Panc1 (cell line): ENCODE data around the gene ANKRD33B. TPM values are rescaled to one million over a fixed set of nuclear protein-coding genes. Genes with fewer than 3 reads are reported as not detected.

Source experiments
- ATAC-seq: fragments of 200-7000 bp; cut with Tn5 transposase; 2 replicates; pipeline ENCODE4 v1.9.1; 2020; ENCODE audit warnings: mild to moderate bottlenecking, moderate library complexity
- BruUV-seq: library from RNA; stranded (reverse); fragments of 400-500 nt; replicated peaks from 2 replicates; lab custom pipeline; 2021; lab: Mats Ljungman, UMichigan
- CTCF ChIA-PET: fragments of 300-600 bp; sonication (Branson Sonifier 250); formaldehyde crosslinking; loops from one replicate; lab custom pipeline; 2022; ENCODE audit warnings: antibody characterized with exemption; lab: Charles Lee
- POLR2A ChIA-PET: fragments of 300-600 bp; sonication (Branson Sonifier 250); formaldehyde crosslinking; loops from one replicate; lab custom pipeline; 2022; ENCODE audit warnings: antibody characterized with exemption; lab: Charles Lee
- DNase-seq: peaks from one replicate; pipeline ENCODE4 v3.0.0-alpha.2; 2010; ENCODE audit warnings: low read depth, low spot score
- H3K27ac ChIP-seq: 2 replicates; pipeline ENCODE4 v1.5.1; 2011; ENCODE audit warnings: mild to moderate bottlenecking, low read length, inconsistent platforms
- H3K27me3 ChIP-seq: fragments of 200-500 bp; sonication (Bioruptor generic); 2 replicates; pipeline ENCODE4 v1.6.0; 2014; ENCODE audit warnings: low read length, inconsistent platforms; ENCODE audit not compliant: control insufficient read depth, insufficient read depth
- H3K36me3 ChIP-seq: fragments of 200-500 bp; sonication (Bioruptor generic); 2 replicates; pipeline ENCODE4 v1.5.1; 2014; ENCODE audit warnings: inconsistent platforms, mild to moderate bottlenecking, low read length, moderate library complexity; ENCODE audit not compliant: control insufficient read depth, insufficient read depth
- H3K4me1 ChIP-seq: 2 replicates; pipeline ENCODE4 v1.5.1; 2011; ENCODE audit warnings: inconsistent platforms, mild to moderate bottlenecking, low read length, moderate library complexity; ENCODE audit not compliant: control insufficient read depth, insufficient read depth
- H3K4me3 ChIP-seq, 2 experiments: 2 replicates each; pipeline ENCODE4 v1.5.1; 2011 to 2012; ENCODE audit warnings: low read depth in 2 of 2, low read length in 2 of 2, mild to moderate bottlenecking in 2 of 2, inconsistent platforms in 1 of 2, moderate library complexity in 1 of 2
- H3K9me3 ChIP-seq: fragments of 200-500 bp; sonication (Bioruptor generic); 2 replicates; pipeline ENCODE4 v1.5.1; 2014; ENCODE audit warnings: low read depth, mild to moderate bottlenecking, inconsistent platforms, low read length, moderate library complexity; ENCODE audit not compliant: control insufficient read depth, insufficient read depth
- CTCF ChIP-seq: fragments of 450-650 bp; IDR thresholded peaks from 2 replicates; pipeline ENCODE4 v1.5.1; 2017; ENCODE audit warnings: mild to moderate bottlenecking
- POLR2AphosphoS5 ChIP-seq: IDR thresholded peaks from 2 replicates; pipeline ENCODE4 v1.6.1; 2012; ENCODE audit warnings: mild to moderate bottlenecking, low read depth, low read length, moderate library complexity
- REST ChIP-seq, 2 experiments: IDR thresholded peaks; 2 replicates each; pipeline ENCODE4 v1.6.1; 2011 to 2012; ENCODE audit warnings: low read depth in 2 of 2, control low read depth in 1 of 2, low read length in 1 of 2, mild to moderate bottlenecking in 1 of 2, moderate library complexity in 1 of 2; ENCODE audit not compliant: insufficient read depth in 1 of 2
- SIN3A ChIP-seq: IDR thresholded peaks from 2 replicates; pipeline ENCODE4 v1.6.1; 2012; ENCODE audit warnings: low read depth, mild to moderate bottlenecking, low read length, moderate library complexity, borderline replicate concordance; ENCODE audit not compliant: insufficient read depth
- TCF7L2 ChIP-seq: IDR thresholded peaks from 2 replicates; pipeline ENCODE4 v1.6.1; 2011; ENCODE audit warnings: mild to moderate bottlenecking, low read depth, low read length, inconsistent platforms
- in situ Hi-C: cut with HindIII; loops from 2 replicates; pipeline ENCODE4 v1.10.0; 2016; ENCODE audit warnings: low sequenced_read_pairs, low pct_unique_long_range_greater_than_20kb
- intact Hi-C: fragments of 100-400 bp; cut with micrococcal nuclease; formaldehyde crosslinking; loops from one replicate; pipeline ENCODE4 v1.10.0; 2022; ENCODE audit not compliant: unreplicated experiment
- total RNA-seq: library from RNA; stranded (reverse); gene quantifications from one replicate; pipeline ENCODE4 v1.2.1, GENCODE V29; 2021; ENCODE audit not compliant: unreplicated experiment

Gene ANKRD33B
- total RNA-seq, 1 experiment from 2014 or later, result 19.1 TPM

- DNase-seq (no peak), ATAC-seq (no peak)
- Histone ChIP-seq H3K36me3 (no peaks in the 10 kb centered on the region), H3K27me3 (no peaks in the 10 kb centered on the region), H3K27ac (no peak overlapping the region), H3K4me1 (no peaks in the 10 kb centered on the region), H3K9me3 (no peaks in the 10 kb centered on the region), H3K4me3 (no peak overlapping the region)
- intact Hi-C loops (no loop called here), in situ Hi-C loops (no loop called here)
- ChIA-PET POLR2A (no interaction called here), CTCF (no interaction called here)
- no TSS peak for BruUV-seq
- TF ChIP-seq REST (IDR thresholded peaks at IDR 0.05; ENCODE audit: insufficient read depth in 1 of 2, low read depth in 2 of 2, low read length in 1 of 2), result no peak
- TF ChIP-seq CTCF, result no peak
- TF ChIP-seq TCF7L2, result no peak
- TF ChIP-seq SIN3A, result no peak
- TF ChIP-seq POLR2AphosphoS5, result no peak
These were observed 117.1 kb downstream of the ANKRD33B start for GRCh38 chr5:10680876-10681481.

GRCh38 chr5:10681731-10682679, 118.1 kb downstream of the ANKRD33B start:
- H3K27me3 ChIP-seq, result no peaks in the 10 kb centered on the region
- no peaks in the 10 kb centered on the region for H3K9me3 ChIP-seq
- H3K36me3 ChIP-seq, result no peaks in the 10 kb centered on the region
- intact Hi-C loops, result no loop called here
- in situ Hi-C loops, result no loop called here
- H3K4me3 ChIP-seq, result no peak overlapping the region
- H3K4me1 ChIP-seq, result no peaks in the 10 kb centered on the region
- H3K27ac ChIP-seq, result no peak overlapping the region
- POLR2A ChIA-PET, result no interaction called here
- no TSS peak for BruUV-seq
- ATAC-seq (no peak), DNase-seq (no peak)
- CTCF ChIA-PET, result no interaction called here
- TF ChIP-seq SIN3A, result no peak
- TF ChIP-seq TCF7L2, result no peak
- TF ChIP-seq REST (IDR thresholded peaks at IDR 0.05; ENCODE audit: insufficient read depth in 1 of 2, low read depth in 2 of 2, low read length in 1 of 2), result no peak
- TF ChIP-seq CTCF, result no peak
- TF ChIP-seq POLR2AphosphoS5, result no peak
